PC-3 (cell line): ENCODE data around the gene CLEC11A.

Source experiments
- CTCF ChIP-seq: fragments of 300-600 bp; sonication (generic); conservative IDR thresholded peaks from 2 replicates; pipeline ENCODE4 v1.5.1; 2017; ENCODE audit warnings: antibody characterized with exemption, low read depth, mild to moderate bottlenecking, low read length
- EZH2 ChIP-seq: fragments of 300-600 bp; sonication (generic); IDR thresholded peaks from one replicate; pipeline ENCODE4 v1.6.1; 2017; ENCODE audit warnings: antibody characterized with exemption, mild to moderate bottlenecking, low read length; ENCODE audit not compliant: unreplicated experiment

GRCh38 chr19:50768277-50768676 is 45.1 kb downstream of the CLEC11A start:
- TF ChIP-seq CTCF (no peak), EZH2 (no peak)
